Retinal pigment epithelial cell (primary cell): ENCODE results near the gene MYCL.
"Not testable (repeated sequence)": the region's sequence is repeated elsewhere in the genome, so short reads cannot be mapped to it uniquely, and the experiment has no call there.

Source experiments
- DNase-seq: peaks from one replicate; pipeline ENCODE4 v3.0.0-alpha.2; 2010; ENCODE audit warnings: low read depth
- H3K4me3 ChIP-seq: 2 replicates; pipeline ENCODE4 v1.5.1; 2011; ENCODE audit warnings: mild to moderate bottlenecking, low read length, control low read depth, moderate library complexity
- TF ChIP-seq, protein P1 (sequence below): conservative IDR thresholded peaks from 2 replicates; pipeline ENCODE4 v1.5.1; 2011; ENCODE audit warnings: low read depth, low read length, control low read depth, inconsistent platforms

MYCL gene

DNA sequence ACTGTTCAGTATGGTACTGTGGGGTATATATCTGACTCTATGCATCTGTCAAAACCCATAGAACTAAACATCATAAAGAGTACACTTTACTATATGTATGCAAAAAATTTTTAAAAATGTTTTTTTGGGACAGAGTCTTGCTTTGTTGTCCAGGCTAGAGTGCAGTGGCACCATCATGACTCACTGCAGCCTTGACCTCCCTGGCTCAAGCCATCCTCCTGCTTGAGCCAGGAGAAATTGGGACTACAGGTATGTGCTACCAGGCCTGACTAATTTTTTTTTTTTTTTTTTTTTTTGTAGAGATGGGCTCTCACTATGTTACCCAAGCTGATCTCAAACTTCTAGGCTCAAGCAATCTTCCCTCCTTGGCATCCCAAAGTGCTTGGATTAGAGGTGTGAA is 29.9 kb downstream of the MYCL start:
- TF ChIP-seq, protein P1, sequence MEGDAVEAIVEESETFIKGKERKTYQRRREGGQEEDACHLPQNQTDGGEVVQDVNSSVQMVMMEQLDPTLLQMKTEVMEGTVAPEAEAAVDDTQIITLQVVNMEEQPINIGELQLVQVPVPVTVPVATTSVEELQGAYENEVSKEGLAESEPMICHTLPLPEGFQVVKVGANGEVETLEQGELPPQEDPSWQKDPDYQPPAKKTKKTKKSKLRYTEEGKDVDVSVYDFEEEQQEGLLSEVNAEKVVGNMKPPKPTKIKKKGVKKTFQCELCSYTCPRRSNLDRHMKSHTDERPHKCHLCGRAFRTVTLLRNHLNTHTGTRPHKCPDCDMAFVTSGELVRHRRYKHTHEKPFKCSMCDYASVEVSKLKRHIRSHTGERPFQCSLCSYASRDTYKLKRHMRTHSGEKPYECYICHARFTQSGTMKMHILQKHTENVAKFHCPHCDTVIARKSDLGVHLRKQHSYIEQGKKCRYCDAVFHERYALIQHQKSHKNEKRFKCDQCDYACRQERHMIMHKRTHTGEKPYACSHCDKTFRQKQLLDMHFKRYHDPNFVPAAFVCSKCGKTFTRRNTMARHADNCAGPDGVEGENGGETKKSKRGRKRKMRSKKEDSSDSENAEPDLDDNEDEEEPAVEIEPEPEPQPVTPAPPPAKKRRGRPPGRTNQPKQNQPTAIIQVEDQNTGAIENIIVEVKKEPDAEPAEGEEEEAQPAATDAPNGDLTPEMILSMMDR = no peak
- no peak for DNase-seq
- H3K4me3 ChIP-seq = no peak overlapping the region

DNA sequence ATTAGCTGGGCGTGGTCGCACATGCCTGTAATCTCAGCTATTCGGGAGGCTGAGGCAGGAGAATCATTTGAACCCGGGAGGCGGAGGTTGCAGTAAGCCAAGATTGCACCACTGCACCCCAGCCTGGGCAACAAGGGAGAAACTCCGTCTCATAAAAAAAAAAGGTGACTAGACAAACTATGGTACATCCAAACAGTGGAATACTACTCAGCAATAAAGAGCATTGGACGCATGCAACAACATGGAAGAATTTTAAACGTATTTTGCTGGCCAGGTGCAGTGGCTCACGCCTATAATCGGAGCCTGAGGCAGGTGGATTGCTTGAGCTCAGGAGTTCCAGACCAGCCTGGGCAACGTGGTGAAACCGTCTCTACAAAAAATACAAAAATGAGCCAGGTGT is 30.7 kb downstream of the MYCL start:
- H3K4me3 ChIP-seq = not testable (repeated sequence)

DNA sequence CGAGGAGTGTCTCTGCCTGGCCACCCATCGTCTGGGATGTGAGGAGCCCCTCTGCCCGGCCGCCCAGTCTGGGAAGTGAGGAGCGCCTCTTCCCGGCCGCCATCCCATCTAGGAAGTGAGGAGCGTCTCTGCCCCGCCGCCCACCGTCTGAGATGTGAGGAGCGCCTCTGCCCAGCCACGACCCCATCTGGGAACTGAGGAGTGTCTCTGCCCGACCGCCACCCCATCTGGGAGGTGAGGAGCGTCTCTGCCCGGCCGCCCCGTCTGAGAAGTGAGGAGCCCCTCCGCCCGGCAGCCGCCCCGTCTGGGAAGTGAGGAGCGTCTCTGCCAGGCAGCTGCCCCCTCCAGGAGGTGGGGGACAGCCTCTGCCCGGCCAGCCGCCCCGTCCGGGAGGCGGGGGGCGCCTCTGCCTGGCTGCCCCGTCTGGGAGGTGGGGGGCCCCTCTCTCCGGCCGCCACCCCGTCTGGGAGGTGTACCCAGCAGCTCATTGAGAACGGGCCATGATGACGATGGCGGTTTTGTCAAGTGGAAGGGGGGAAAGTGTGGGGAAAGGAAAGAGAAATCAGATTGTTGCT is 32.1 kb downstream of the MYCL start:
- H3K4me3 ChIP-seq, DNase-seq: not testable (repeated sequence)

More for the DNA sequence above, 30.7 kb downstream of the MYCL start:
- not testable (repeated sequence) for DNase-seq

DNA sequence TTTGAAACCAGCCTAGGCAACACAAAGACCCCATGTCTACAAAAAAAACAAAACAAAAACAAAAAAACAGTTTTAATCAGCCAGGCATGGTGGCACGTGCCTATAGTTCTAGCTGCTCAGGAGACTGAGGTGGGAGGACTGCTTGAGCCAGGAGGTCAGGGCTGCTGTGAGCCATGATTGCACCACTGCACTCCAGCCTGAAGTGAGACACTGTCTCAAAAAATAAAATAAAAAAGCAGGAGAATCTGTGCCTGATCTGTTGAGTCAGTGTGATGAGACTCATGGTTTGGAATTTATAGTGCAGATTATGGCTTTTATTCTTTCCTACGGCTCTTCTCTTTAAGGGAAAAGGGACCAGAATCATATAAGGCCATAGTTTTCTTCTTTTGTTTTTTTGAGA is 35.0 kb downstream of the MYCL start:
- TF ChIP-seq, protein P1 = no peak
- DNase-seq = no peak
- no peak overlapping the region for H3K4me3 ChIP-seq

DNA sequence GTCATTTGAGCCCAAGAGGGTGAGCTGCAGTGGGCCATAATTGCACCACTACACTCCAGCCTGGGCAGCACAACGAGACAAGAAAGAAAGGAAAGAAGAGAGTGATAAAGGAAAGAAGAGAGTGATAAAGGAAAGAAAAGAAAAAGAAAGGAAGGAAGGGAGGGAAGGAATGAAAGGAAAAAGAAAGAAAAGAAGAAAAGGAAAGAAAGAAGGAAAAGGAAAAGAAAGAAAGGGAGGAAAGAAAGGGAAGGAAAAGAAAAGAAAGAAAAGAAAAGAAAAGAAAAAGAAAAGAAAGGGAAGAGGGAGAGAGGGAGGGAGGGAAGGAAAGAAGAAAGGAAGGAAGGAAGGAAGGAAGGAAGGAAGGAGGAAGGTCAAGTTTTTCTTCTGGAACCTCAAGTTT is 36.0 kb downstream of the MYCL start:
- TF ChIP-seq, protein P1 = no peak
- DNase-seq = no peak
- H3K4me3 ChIP-seq = no peak overlapping the region

DNA sequence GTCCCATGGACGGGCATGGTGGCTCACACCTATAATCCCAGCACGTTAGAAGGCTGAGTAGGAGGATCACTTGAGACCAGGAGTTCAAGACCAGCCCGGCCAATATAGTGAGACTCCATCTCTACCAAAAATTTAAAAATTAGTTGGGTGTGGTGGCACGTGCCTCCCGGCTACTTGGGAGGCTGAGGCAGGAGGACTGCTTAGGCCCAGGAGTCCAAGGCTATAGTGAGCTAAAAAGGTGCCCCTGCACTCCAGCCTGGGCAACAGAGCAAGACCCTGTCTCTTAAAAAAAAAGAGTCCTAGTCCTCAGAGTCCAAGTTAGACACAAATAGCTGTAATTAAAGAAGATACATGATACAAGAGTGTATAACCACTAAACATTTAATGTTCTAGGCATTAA is 38.5 kb downstream of the MYCL start:
- no peak for DNase-seq
- TF ChIP-seq, protein P1 = no peak
- no peak overlapping the region for H3K4me3 ChIP-seq

DNA sequence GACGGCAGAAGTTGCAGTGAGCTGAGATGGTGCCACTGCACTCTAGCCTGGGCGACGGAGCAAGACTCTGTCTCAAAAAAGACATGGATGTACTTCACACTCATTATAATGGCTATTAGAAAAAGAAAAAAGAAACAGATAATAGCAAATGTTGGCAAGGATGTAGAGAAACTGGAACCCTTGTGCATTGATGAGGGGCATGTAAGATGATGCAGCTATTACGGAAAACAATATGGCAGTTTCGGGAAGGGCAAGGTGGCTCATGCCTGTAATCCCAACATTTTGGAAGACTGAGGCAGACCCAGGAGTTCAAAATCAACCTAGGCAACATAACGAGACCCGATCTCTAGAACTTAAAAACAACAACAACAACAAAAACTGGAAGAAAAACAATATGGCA is 40.7 kb downstream of the MYCL start:
- H3K4me3 ChIP-seq = no peak overlapping the region
- no peak for DNase-seq
- TF ChIP-seq, protein P1 = no peak

DNA sequence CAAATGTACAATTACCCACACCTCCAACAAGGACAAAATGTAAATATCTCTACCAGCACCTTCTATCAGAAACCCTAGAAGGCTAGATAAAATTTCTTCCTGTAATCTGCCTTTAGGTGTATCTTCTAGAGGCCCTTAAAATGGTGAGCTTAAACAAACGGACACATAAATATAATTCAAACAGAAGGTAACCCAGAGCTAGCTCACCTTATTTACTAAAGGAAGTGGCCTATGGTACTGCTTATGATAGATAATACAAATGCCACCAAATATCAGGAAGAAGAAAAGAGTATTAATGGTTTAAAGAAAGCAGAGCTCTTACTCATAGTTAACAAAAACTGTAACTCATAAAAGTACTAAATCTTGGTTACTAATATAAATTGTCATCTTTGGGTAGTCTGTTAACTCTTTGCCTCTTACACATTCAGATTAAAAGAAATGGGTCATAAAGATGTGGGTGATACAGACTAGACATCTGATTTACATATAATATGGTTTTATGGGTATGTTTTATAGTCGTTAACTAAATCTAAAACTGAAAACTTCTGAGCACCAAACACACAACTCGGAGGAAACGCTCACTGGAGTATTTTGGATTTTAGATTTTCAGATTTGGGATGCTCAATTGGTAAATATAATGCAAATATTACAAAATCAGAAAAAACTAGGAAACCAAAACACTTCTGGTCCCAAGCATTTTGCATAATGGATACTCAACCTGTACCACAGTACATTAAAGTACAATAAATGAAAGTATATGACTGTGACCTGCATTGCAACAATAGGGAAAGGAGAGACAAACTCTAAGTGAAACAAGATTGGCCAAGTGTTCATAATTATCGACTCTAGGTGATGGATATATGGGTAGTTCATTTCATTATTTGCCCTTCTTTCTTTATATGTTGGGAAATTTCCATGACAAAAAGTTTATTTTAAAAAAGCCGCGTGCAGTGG is 41.6 kb downstream of the MYCL start:
- H3K4me3 ChIP-seq = no peak overlapping the region
- DNase-seq = no peak
- TF ChIP-seq, protein P1 = no peak
